Activated CD4-positive, alpha-beta T cell treated with anti-CD3 and anti-CD28 coated beads, Interleukin-2, amount 50 U/mL, for 48 hours (primary cell): ENCODE data around the gene BECN2.

Source experiments
- DNase-seq, 2 experiments: peaks; one replicate each; pipeline ENCODE4 v3.0.0-alpha.2; 2020

Gene BECN2

GRCh38 chr1:241957692-241958494 is at the start of gene BECN2:
BECN2 (plus strand) TSS chr1:241957767; CDS start chr1:241957767, 0 bp downstream.
- DNase-seq = no peak

- no peak for DNase-seq
Observed at GRCh38 chr1:241916196-241916595, 41.4 kb upstream of the BECN2 start.

GRCh38 chr1:241917487-241917886 is 40.1 kb upstream of the BECN2 start:
- no peak for DNase-seq

- DNase-seq = no peak
Observed at GRCh38 chr1:241918879-241919278, 38.7 kb upstream of the BECN2 start.

GRCh38 chr1:241924080-241924808 is 33.3 kb upstream of the BECN2 start:
- no peak for DNase-seq

GRCh38 chr1:241926141-241926540 is 31.4 kb upstream of the BECN2 start:
- DNase-seq = no peak

- DNase-seq = no peak
Observed at GRCh38 chr1:241927321-241927720, 30.2 kb upstream of the BECN2 start.

- no peak for DNase-seq
Observed at GRCh38 chr1:241932845-241933244, 24.7 kb upstream of the BECN2 start.

- no peak for DNase-seq
Observed at GRCh38 chr1:241934201-241934848, 23.2 kb upstream of the BECN2 start.

- no peak for DNase-seq
Observed at GRCh38 chr1:241934866-241935265, 22.7 kb upstream of the BECN2 start.

GRCh38 chr1:241939798-241940197 is 17.8 kb upstream of the BECN2 start:
- DNase-seq = no peak

- DNase-seq = no peak
Observed at GRCh38 chr1:241942738-241943137, 14.8 kb upstream of the BECN2 start.

- DNase-seq = no peak
Observed at GRCh38 chr1:241944300-241944699, 13.3 kb upstream of the BECN2 start.

GRCh38 chr1:241947354-241947753 is 10.2 kb upstream of the BECN2 start:
- no peak for DNase-seq

GRCh38 chr1:241950390-241950789 is 7.2 kb upstream of the BECN2 start:
- no peak for DNase-seq

- no peak for DNase-seq
Observed at GRCh38 chr1:241962153-241962552, 4.6 kb downstream of the BECN2 start.

GRCh38 chr1:241963722-241964121 is 6.2 kb downstream of the BECN2 start:
- no peak for DNase-seq

GRCh38 chr1:241964550-241965282 is 7.1 kb downstream of the BECN2 start:
- DNase-seq = no peak

- no peak for DNase-seq
Observed at GRCh38 chr1:241968611-241969010, 11.0 kb downstream of the BECN2 start.

GRCh38 chr1:241972703-241973369 is 15.3 kb downstream of the BECN2 start:
- no peak for DNase-seq

GRCh38 chr1:241976229-241976628 is 18.7 kb downstream of the BECN2 start:
- DNase-seq = no peak

- no peak for DNase-seq
Observed at GRCh38 chr1:241979071-241979470, 21.5 kb downstream of the BECN2 start.
